Stimulated activated CD8-positive, alpha-beta memory T cell treated with anti-CD3 and anti-CD28 coated beads, Interleukin-15, amount 100 ng/mL, for 24 hours (primary cell): ENCODE measurements around the gene VPS9D1.
"Not testable (repeated sequence)": the region's sequence is repeated elsewhere in the genome, so short reads cannot be mapped to it uniquely, and the experiment has no call there.

Experiments
- DNase-seq: peaks from one replicate; pipeline ENCODE4 v3.0.0-alpha.2; 2020; ENCODE audit warnings: low read depth

VPS9D1 gene

GRCh38 chr16:89664238-89664637 lies 56.5 kb downstream of the VPS9D1 start:
- DNase-seq, result not testable (repeated sequence)

- no peak for DNase-seq
These were observed 59.5 kb downstream of the VPS9D1 start for GRCh38 chr16:89661215-89661614.

GRCh38 chr16:89660146-89660545 lies 60.6 kb downstream of the VPS9D1 start:
- DNase-seq, result no peak

GRCh38 chr16:89658221-89658879 lies 62.3 kb downstream of the VPS9D1 start:
- no peak for DNase-seq

GRCh38 chr16:89657442-89658220 lies 63.1 kb downstream of the VPS9D1 start, which contains the start of the genes CHMP1A and SPATA33:
TSS of gene CHMP1A (minus strand) at chr16:89657708. CDS start at chr16:89657588, 120 bp downstream.
TSS of gene SPATA33 (plus strand) at chr16:89657836. CDS start at chr16:89657912, 76 bp downstream.
- peak; percentile 85 for DNase-seq
